Measurements from ENCODE around the gene SPEN. TPM values are rescaled to one million over a fixed set of nuclear protein-coding genes. Genes with fewer than 3 reads are reported as not detected.

The SPEN gene
- total and polyA plus RNA-seq, 2 experiments from 2014 or later: 14.9 to 43.6 TPM

DNA sequence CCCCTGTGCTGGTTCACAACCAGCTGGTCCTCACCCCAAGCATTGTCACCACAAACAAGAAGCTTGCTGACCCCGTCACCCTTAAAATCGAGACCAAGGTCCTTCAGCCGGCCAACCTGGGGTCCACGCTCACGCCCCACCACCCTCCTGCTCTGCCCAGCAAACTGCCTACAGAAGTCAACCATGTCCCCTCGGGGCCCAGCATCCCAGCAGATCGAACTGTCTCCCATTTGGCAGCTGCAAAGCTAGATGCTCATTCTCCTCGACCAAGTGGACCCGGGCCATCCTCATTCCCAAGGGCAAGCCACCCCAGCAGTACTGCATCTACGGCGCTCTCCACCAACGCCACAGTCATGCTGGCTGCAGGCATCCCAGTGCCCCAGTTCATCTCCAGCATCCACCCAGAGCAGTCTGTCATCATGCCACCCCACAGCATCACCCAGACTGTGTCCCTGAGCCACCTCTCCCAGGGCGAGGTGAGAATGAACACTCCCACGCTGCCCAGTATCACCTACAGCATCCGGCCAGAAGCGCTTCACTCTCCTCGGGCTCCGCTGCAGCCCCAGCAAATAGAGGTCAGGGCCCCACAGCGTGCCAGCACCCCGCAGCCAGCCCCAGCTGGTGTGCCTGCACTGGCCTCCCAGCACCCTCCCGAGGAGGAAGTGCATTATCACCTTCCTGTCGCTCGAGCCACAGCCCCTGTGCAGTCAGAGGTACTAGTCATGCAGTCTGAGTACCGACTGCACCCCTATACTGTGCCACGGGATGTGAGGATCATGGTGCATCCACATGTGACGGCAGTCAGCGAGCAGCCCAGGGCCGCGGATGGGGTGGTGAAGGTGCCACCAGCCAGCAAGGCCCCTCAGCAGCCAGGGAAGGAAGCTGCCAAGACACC lies 87.8 kb downstream of the SPEN start (continued):
- no peak for TF ChIP-seq ZNF462 (CRISPR knock-in tag; IDR thresholded peaks at IDR 0.05)
- TF ChIP-seq STAT1 (IDR thresholded peaks at IDR 0.05; ENCODE audit: unreplicated experiment): no peak
- TF ChIP-seq, protein P1, sequence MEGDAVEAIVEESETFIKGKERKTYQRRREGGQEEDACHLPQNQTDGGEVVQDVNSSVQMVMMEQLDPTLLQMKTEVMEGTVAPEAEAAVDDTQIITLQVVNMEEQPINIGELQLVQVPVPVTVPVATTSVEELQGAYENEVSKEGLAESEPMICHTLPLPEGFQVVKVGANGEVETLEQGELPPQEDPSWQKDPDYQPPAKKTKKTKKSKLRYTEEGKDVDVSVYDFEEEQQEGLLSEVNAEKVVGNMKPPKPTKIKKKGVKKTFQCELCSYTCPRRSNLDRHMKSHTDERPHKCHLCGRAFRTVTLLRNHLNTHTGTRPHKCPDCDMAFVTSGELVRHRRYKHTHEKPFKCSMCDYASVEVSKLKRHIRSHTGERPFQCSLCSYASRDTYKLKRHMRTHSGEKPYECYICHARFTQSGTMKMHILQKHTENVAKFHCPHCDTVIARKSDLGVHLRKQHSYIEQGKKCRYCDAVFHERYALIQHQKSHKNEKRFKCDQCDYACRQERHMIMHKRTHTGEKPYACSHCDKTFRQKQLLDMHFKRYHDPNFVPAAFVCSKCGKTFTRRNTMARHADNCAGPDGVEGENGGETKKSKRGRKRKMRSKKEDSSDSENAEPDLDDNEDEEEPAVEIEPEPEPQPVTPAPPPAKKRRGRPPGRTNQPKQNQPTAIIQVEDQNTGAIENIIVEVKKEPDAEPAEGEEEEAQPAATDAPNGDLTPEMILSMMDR (conservative IDR thresholded peaks at IDR 0.05; ENCODE audit: low read depth in 2 of 2): no peak
- TF ChIP-seq NANOG (IDR thresholded peaks at IDR 0.05; ENCODE audit: borderline replicate concordance): no peak
- no peak for TF ChIP-seq POLR2AphosphoS5 (IDR thresholded peaks at IDR 0.05; ENCODE audit: low read depth)

DNA sequence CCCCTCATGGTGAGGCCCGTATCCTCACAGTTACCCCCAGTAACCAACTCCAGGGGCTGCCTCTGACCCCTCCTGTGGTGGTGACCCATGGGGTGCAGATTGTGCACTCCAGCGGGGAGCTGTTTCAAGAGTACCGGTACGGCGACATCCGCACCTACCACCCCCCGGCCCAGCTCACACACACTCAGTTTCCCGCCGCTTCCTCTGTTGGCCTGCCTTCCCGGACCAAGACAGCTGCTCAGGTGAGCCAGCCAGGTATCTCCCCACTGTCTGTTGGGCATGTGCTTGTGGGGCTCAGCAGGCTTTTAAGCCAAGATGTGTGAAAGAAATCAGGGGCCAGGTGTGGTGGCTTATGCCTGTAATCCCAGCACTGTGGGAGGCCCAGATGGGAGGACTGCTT lies 88.5 kb downstream of the SPEN start:
- ATAC-seq (no peak), DNase-seq (ENCODE audit: low spot score) (no peak)
- Histone ChIP-seq H3F3A (replicated peaks; ENCODE audit: low read depth) (no peaks in the 10 kb centered on the region), H3K27me3 (ENCODE audit: insufficient read depth) (no peaks in the 10 kb centered on the region), H3K4me3 (no peak overlapping the region), H2AFZ (no peak overlapping the region), H3K4me2 (no peak overlapping the region), H3K9me2 (ENCODE audit: insufficient read depth) (no peaks in the 10 kb centered on the region), H4K20me1 (replicated peaks; ENCODE audit: insufficient read depth) (no peaks in the 10 kb centered on the region; the same call in none of the 2 replicates), H3K79me2 (replicated peaks; ENCODE audit: insufficient read depth) (no peaks in the 10 kb centered on the region), H3K4me1 (ENCODE audit: insufficient read depth) (no peaks in the 10 kb centered on the region), H3K27ac (ENCODE audit: low read depth) (no peak overlapping the region), H3K36me3 (ENCODE audit: insufficient read depth) (peaks cover 15% of the 10 kb centered on the region)
- peaks cover 7% of the 10 kb centered on the region for H3K4me1 Mint-ChIP-seq
- peaks cover 84% of the 10 kb centered on the region for H3K36me3 Mint-ChIP-seq (ENCODE audit: low read depth)
- H3K27me3 Mint-ChIP-seq (ENCODE audit: insufficient read depth, low read depth, poor library complexity): peaks cover 18% of the 10 kb centered on the region
- H3K4me3 Mint-ChIP-seq: no peak overlapping the region
- H3K27ac Mint-ChIP-seq: no peak overlapping the region
- H3K9me3 Mint-ChIP-seq: no peaks in the 10 kb centered on the region
- TF ChIP-seq, protein P2, sequence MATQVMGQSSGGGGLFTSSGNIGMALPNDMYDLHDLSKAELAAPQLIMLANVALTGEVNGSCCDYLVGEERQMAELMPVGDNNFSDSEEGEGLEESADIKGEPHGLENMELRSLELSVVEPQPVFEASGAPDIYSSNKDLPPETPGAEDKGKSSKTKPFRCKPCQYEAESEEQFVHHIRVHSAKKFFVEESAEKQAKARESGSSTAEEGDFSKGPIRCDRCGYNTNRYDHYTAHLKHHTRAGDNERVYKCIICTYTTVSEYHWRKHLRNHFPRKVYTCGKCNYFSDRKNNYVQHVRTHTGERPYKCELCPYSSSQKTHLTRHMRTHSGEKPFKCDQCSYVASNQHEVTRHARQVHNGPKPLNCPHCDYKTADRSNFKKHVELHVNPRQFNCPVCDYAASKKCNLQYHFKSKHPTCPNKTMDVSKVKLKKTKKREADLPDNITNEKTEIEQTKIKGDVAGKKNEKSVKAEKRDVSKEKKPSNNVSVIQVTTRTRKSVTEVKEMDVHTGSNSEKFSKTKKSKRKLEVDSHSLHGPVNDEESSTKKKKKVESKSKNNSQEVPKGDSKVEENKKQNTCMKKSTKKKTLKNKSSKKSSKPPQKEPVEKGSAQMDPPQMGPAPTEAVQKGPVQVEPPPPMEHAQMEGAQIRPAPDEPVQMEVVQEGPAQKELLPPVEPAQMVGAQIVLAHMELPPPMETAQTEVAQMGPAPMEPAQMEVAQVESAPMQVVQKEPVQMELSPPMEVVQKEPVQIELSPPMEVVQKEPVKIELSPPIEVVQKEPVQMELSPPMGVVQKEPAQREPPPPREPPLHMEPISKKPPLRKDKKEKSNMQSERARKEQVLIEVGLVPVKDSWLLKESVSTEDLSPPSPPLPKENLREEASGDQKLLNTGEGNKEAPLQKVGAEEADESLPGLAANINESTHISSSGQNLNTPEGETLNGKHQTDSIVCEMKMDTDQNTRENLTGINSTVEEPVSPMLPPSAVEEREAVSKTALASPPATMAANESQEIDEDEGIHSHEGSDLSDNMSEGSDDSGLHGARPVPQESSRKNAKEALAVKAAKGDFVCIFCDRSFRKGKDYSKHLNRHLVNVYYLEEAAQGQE (IDR thresholded peaks at IDR 0.05; ENCODE audit: unreplicated experiment): no peak

All from GM23338 (cell line).